Tibial nerve (tissue), 3 donors: Measurements from ENCODE around the gene MARVELD2.
"Not testable (repeated sequence)": the region's sequence is repeated elsewhere in the genome, so short reads cannot be mapped to it uniquely, and the experiment has no call there.

Source experiments
- CTCF ChIP-seq, 5 experiments: fragments of 200-600 bp in 3 of 5; fragments of 450-650 bp in 2 of 5; sonication (generic) in 3 of 5; IDR thresholded peaks; one replicate each; pipeline ENCODE4 v1.5.1; 2016 to 2019; ENCODE audit warnings: antibody characterized with exemption in 5 of 5, mild to moderate bottlenecking in 3 of 5, moderate library complexity in 2 of 5
- POLR2A ChIP-seq, 2 donors: fragments of 450-650 bp; IDR thresholded peaks; one replicate each; pipeline ENCODE4 v1.6.1; 2017; ENCODE audit warnings: antibody characterized with exemption in 2 of 2, mild to moderate bottlenecking in 2 of 2, moderate library complexity in 2 of 2

- not testable (repeated sequence) for TF ChIP-seq CTCF, POLR2A (IDR thresholded peaks at IDR 0.05)
Observed at GRCh38 chr5:69450527-69450926, 35.6 kb downstream of the MARVELD2 start.
